HG02884 (cell line): Measurements from ENCODE around the gene C14orf132.

Experiments used
- ATAC-seq: cut with Tn5 transposase; IDR thresholded peaks from one replicate; pipeline ENCODE4 v1.9.1; 2021; ENCODE audit warnings: mild to moderate bottlenecking, moderate library complexity; ENCODE audit not compliant: unreplicated experiment

The C14orf132 gene

GRCh38 chr14:96140952-96141351 is 101.8 kb downstream of the C14orf132 start:
- ATAC-seq: no peak
